Activated CD4-positive, alpha-beta T cell treated with anti-CD3 and anti-CD28 coated beads, Interleukin-2, amount 50 U/mL, for 16 hours (primary cell): ENCODE results near the gene VWCE.
"Not testable (repeated sequence)": the region's sequence is repeated elsewhere in the genome, so short reads cannot be mapped to it uniquely, and the experiment has no call there.

Experiments used
- DNase-seq: peaks from one replicate; pipeline ENCODE4 v3.0.0-alpha.2; 2020

The VWCE gene

DNA sequence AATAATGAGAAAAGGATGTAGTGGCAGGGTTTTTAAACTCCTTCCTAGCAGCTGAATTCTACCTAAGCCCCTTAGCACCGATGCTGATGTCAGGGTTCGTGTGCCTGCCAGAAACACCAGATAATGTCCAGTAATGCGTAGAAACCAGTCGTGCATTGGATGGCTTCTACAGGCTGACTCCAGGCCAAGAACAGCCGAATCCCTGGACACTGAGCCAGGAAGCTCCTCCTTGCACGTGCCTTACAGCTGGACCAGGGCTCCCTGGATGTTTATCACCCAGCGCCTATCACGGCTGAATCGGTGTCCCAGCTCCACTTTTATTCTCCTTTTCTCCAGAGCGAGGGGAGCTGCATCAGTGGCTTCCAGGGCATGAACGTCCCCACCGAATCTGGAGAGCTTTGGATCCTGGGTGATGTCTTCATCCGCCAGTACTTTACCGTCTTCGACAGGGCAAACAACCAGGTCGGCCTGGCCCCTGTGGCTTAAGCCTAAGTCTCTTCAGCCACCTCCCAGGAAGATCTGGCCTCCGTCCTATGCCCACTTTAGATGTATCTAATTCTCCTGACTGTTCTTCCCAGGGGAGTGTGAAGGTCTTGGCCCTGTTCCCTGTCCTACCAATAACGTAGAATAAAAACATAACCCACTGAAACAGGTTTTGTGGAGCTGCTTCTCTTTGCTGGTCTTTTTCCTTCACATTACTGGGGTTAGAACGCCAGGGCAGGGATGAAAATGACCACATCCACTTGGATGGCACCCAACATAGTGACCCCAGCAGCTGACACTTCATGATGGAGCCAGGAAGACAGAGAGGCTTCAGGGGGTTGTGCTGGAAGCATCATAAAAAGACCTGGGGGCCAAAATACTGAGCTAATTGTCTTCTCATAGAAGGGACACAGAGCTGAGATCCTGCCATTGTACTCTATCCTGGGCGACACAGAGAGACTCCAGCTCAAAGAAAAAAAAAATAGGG, 44.0 kb downstream of the VWCE start:
- DNase-seq: not testable (repeated sequence)

DNA sequence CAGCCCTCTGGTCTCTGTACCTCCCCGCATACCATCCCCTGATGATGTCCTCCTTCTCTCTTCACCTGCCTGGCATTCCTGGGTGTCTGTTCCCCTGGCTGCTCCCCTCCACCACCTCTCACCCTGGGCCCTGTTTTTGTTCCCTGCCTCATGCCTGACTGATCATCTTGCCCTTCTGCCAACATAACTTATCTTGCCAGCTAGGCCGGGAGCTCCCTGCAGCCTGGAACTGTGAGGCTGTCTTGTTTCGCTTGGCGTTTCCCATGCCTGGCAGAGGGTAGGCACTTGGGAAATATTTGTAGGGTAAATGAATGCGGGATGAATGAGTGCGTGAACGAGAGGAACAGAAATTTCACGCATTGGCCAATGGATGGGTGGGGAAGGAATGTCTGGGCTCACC, 45.9 kb downstream of the VWCE start:
- DNase-seq: not testable (repeated sequence)

DNA sequence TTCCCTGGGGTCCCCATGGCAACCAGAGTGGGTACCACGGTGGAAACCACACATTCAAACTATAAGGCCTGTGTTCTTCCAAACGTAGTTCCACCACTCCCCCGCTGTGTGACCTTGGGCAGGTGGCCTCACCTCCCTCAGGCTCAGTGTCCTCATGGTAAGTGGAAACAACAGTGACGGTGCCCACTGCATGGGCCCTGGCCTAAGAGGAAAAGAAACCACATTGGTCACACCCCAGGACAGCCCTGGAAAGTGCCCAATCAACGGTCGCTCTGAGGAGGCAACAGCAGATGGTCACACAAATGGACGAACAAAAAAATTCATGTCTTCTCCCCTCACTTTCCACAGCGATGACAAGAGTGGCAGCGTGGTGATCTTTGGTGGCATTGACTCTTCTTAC, 47.0 kb downstream of the VWCE start:
- DNase-seq: not testable (repeated sequence)

DNA sequence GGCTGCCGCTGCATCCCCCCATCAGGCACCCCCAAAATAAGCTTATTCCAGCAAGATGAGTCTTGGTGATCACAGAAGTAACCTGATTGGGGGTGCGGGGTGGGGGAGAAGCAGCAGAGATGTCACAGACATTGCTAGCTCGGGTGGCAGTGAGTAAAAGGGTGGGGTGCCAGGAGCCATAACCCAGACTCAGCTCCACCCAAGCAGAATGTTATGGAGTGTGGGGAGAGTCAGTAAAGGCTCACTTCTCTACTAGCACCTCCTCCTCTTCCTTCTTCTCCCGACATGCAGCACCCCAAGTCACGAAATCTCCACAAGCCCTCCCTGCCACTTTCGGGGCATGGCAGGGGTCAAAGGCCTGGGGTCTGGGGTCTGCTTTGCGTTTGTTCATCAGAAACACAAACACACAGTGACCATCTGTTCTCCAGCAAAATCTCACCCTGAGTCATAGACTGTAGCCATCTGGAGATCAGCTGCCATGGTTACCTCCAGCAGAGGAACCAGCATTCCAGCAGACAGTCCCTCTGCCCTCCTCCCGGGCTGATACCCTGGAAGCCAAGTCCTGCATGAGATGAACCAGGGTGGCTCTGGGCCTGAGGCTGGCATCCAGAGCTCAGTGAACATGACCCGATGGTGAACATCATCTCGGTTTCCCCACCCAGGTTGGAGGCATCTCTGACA, 49.7 kb downstream of the VWCE start:
- not testable (repeated sequence) for DNase-seq

DNA sequence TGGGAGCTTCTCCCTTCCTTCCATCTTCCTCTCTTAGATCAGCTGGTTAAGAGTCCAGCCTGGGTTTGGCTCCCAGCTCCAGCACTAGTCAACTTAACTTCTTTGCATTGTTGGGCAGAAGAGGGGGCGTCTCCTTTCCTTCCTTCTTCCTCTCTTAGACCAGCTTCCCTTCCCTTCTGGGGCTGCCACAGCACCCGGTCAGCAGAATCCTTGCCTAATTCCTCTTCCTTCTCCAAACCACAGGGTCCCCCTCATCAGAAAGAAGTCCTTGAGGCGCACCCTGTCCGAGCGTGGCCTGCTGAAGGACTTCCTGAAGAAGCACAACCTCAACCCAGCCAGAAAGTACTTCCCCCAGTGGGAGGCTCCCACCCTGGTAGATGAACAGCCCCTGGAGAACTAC, 53.6 kb downstream of the VWCE start:
- not testable (repeated sequence) for DNase-seq

DNA sequence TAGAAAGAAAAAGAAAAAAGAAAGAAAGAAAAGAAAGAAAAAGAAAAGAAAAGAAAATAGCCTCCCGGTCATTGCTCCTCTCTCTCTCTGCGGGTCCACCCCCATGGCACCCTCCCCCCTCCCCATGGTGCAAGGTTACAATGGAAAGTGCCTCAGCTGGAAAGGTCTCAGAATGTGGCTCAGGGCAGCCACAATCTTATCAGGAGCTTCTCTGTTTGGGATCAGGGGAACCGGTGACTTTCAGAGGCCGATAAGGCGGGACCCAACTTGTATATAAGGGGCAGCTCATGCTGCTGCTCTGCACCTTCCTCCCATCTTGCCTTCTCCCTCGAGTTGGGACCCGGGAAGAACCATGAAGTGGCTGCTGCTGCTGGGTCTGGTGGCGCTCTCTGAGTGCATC, 54.2 kb downstream of the VWCE start, which contains the start of gene PGA5:
Gene PGA5, plus strand, starts transcription at position 301 of the 400 bp plus-strand sequence. Its CDS starts 52 bp downstream, at position 353.
- DNase-seq: not testable (repeated sequence)

DNA sequence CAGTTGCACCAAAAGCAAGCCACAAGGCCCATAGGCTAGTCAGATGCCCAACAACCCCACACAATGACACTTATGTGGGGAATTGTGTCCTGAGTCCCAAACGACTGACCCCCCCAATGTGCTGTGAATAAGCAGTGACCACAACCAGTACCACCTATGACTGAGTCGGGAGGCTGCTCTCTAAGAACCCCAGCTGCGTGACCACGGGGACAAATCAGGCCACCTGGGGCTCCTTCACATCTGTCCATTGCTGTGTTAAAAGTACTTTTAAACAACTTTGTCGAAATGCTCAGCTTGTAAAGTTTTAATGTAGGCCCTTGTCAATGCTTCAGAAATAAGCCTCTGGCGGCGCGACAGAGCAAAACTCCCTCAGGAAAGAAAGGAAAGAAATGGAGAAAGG, 54.8 kb downstream of the VWCE start:
- DNase-seq: not testable (repeated sequence)

DNA sequence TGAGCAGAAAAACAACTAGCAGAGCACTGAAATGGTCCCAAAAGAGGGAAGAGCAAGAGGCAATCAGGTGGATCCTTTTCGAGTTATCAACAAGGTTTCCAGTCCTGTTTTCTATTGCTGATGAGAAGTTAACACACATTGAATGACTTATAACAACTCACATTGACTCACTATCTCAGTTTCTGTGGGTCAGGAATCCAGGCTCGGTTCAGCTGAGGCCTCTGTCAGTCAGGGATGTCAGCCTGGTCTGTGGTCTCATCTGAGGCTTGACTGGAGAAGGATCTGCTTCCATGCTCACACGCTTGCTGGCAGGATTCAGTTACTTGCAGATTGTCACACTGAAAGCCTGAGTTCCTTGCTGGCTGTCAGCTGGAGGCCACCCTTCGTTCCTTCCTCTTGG, 58.0 kb downstream of the VWCE start:
- DNase-seq: not testable (repeated sequence)

DNA sequence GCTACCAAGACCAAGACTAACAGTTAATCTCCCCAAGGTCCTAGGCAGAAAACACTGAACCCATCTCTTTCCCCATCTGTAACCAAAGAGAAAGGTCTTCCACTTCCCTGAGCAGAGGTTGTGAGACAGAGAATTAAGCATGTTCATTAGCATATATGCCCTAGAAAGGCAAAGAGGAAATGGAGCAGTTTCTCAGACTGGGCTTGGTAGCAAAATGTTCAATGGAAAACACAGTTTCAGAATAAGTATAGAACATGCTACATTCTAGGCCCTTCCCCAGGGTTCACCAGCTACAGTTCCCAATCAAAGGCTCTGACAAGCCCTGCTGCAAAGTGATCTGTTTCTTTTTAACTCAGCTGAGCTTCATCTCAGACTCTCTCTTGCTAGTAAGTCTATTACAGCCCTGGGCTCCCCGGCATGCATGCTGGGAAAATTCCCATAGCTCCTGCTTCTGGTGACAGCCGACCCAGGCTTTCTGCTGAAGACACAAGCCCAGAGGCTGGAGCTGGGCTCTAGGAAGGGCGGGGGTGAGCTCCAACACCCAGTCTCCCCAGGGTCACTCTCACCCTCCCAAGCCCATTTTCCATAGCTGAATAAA, 62.5 kb downstream of the VWCE start:
- DNase-seq: not testable (repeated sequence)

DNA sequence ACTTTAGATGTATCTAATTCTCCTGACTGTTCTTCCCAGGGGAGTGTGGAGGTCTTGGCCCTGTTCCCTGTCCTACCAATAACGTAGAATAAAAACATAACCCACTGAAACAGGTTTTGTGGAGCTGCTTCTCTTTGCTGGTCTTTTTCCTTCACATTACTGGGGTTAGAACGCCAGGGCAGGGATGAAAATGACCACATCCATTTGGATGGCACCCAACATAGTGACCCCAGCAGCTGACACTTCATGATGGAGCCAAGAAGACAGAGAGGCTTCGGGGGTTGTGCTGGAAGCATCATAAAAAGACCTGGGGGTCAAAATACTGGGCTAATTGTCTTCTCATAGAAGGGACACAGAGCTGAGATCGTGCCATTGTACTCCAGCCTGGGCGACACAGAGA, 63.5 kb downstream of the VWCE start:
- DNase-seq: not testable (repeated sequence)

DNA sequence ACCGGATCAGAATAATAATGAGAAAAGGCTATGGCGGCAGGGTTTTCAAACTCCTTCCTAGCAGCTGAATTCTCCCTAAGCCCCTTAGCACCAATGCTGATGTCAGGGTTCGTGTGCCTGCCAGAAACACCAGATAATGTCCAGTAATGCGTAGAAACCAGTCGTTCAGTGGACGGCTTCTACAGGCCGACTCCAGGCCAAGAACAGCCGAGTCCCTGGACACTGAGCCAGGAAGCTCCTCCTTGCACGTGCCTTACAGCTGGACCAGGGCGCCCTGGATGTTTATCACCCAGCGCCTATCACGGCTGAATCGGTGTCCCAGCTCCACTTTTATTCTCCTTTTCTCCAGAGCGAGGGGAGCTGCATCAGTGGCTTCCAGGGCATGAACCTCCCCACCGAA, 64.1 kb downstream of the VWCE start:
- DNase-seq: not testable (repeated sequence)

DNA sequence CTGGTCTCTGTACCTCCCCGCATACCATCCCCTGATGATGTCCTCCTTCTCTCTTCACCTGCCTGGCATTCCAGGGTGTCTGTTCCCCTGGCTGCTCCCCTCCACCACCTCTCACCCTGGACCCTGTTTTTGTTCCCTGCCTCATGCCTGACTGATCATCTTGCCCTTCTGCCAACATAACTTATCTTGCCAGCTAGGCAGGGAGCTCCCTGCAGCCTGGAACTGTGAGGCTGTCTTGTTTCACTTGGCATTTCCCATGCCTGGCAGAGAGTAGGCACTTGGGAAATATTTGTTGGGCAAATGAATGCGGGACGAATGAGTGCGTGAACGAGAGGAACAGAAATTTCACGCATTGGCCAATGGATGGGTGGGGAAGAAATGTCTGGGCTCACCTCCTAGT, 65.7 kb downstream of the VWCE start:
- not testable (repeated sequence) for DNase-seq

DNA sequence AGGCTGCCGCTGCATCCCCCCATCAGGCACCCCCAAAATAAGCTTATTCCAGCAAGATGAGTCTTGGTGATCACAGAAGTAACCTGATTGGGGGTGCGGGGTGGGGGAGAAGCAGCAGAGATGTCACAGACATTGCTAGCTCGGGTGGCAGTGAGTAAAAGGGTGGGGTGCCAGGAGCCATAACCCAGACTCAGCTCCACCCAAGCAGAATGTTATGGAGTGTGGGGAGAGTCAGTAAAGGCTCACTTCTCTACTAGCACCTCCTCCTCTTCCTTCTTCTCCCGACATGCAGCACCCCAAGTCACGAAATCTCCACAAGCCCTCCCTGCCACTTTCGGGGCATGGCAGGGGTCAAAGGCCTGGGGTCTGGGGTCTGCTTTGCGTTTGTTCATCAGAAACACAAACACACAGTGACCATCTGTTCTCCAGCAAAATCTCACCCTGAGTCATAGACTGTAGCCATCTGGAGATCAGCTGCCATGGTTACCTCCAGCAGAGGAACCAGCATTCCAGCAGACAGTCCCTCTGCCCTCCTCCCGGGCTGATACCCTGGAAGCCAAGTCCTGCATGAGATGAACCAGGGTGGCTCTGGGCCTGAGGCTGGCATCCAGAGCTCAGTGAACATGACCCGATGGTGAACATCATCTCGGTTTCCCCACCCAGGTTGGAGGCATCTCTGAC, 68.5 kb downstream of the VWCE start:
- not testable (repeated sequence) for DNase-seq

DNA sequence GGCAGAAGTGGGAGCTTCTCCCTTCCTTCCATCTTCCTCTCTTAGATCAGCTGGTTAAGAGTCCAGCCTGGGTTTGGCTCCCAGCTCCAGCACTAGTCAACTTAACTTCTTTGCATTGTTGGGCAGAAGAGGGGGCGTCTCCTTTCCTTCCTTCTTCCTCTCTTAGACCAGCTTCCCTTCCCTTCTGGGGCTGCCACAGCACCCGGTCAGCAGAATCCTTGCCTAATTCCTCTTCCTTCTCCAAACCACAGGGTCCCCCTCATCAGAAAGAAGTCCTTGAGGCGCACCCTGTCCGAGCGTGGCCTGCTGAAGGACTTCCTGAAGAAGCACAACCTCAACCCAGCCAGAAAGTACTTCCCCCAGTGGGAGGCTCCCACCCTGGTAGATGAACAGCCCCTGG, 72.4 kb downstream of the VWCE start:
- not testable (repeated sequence) for DNase-seq

DNA sequence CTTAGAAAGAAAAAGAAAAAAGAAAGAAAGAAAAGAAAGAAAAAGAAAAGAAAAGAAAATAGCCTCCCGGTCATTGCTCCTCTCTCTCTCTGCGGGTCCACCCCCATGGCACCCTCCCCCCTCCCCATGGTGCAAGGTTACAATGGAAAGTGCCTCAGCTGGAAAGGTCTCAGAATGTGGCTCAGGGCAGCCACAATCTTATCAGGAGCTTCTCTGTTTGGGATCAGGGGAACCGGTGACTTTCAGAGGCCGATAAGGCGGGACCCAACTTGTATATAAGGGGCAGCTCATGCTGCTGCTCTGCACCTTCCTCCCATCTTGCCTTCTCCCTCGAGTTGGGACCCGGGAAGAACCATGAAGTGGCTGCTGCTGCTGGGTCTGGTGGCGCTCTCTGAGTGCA, 73.1 kb downstream of the VWCE start, which contains the start of gene PGA4:
Gene PGA4, plus strand, starts transcription at position 301 of the 400 bp plus-strand sequence. Its CDS starts 54 bp downstream, at position 355.
- not testable (repeated sequence) for DNase-seq

DNA sequence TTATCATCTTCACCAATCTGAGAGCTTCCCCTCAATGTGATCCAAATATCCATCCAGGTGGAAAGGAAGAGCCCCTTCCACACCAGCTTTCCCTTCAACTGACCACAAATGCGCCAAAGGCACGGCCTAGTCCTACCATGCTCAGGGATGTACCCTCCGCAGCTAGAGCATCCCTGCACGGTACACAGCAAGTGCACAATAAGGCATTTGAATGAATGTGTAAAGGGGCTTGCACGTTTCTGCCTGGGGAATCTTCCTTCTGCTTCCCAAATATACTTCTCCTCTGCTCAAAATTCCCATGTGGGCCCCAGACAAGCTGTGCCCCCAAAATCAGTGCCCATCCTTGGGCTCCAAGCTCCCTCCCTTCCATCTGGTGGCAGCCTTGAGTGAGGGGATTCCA, 76.1 kb downstream of the VWCE start:
- not testable (repeated sequence) for DNase-seq

DNA sequence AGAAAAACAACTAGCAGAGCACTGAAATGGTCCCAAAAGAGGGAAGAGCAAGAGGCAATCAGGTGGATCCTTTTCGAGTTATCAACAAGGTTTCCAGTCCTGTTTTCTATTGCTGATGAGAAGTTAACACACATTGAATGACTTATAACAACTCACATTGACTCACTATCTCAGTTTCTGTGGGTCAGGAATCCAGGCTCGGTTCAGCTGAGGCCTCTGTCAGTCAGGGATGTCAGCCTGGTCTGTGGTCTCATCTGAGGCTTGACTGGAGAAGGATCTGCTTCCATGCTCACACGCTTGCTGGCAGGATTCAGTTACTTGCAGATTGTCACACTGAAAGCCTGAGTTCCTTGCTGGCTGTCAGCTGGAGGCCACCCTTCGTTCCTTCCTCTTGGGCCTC, 76.8 kb downstream of the VWCE start:
- DNase-seq: not testable (repeated sequence)

DNA sequence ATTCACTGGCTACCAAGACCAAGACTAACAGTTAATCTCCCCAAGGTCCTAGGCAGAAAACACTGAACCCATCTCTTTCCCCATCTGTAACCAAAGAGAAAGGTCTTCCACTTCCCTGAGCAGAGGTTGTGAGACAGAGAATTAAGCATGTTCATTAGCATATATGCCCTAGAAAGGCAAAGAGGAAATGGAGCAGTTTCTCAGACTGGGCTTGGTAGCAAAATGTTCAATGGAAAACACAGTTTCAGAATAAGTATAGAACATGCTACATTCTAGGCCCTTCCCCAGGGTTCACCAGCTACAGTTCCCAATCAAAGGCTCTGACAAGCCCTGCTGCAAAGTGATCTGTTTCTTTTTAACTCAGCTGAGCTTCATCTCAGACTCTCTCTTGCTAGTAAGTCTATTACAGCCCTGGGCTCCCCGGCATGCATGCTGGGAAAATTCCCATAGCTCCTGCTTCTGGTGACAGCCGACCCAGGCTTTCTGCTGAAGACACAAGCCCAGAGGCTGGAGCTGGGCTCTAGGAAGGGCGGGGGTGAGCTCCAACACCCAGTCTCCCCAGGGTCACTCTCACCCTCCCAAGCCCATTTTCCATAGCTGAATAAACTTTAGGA, 81.3 kb downstream of the VWCE start:
- DNase-seq: not testable (repeated sequence)

DNA sequence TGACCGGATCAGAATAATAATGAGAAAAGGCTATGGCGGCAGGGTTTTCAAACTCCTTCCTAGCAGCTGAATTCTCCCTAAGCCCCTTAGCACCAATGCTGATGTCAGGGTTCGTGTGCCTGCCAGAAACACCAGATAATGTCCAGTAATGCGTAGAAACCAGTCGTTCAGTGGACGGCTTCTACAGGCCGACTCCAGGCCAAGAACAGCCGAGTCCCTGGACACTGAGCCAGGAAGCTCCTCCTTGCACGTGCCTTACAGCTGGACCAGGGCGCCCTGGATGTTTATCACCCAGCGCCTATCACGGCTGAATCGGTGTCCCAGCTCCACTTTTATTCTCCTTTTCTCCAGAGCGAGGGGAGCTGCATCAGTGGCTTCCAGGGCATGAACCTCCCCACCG, 82.9 kb downstream of the VWCE start:
- DNase-seq: not testable (repeated sequence)

DNA sequence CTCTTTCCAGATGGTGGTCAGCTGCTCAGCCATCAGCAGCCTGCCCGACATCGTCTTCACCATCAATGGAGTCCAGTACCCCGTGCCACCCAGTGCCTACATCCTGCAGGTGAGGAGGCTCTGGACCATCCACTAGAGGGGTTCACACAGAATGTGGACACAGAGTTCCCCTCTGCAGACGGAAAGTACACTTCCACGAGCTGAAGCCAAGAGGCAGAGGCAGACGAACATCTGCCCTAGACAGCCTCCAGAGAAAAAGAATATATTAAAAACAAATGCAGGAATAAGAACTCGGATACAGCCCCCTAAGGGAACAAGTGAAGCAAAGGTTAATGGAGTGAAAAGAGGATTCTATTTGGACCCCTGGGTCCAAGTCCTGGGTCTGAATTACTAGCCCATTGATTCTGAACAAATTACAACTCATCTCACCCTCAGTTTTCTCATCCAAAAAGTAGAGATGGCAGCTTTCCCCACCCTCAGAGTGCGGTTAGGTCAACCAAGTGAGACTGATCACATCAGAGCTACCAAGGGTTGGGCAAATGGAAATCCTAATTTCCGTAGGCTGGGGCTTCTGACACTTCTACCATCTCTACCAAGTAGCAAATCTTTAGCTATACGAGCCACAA, 83.7 kb downstream of the VWCE start:
- DNase-seq: not testable (repeated sequence)

DNA sequence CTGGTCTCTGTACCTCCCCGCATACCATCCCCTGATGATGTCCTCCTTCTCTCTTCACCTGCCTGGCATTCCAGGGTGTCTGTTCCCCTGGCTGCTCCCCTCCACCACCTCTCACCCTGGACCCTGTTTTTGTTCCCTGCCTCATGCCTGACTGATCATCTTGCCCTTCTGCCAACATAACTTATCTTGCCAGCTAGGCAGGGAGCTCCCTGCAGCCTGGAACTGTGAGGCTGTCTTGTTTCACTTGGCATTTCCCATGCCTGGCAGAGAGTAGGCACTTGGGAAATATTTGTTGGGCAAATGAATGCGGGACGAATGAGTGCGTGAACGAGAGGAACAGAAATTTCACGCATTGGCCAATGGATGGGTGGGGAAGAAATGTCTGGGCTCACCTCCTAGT, 84.5 kb downstream of the VWCE start:
- DNase-seq: not testable (repeated sequence)
